GM08714 (cell line): ENCODE results near the gene NUTM1.

ENCODE experiments used
- H3K4me3 ChIP-seq: fragments of 200-500 bp; sonication (Bioruptor generic); 2 replicates; pipeline ENCODE4 v1.5.1; 2014; ENCODE audit warnings: mild to moderate bottlenecking, low read length, inconsistent platforms
- ZNF274 ChIP-seq: IDR thresholded peaks from 2 replicates; pipeline ENCODE4 v1.6.1; 2012; ENCODE audit warnings: mild to moderate bottlenecking, low read depth, low read length

Gene NUTM1, protein sequence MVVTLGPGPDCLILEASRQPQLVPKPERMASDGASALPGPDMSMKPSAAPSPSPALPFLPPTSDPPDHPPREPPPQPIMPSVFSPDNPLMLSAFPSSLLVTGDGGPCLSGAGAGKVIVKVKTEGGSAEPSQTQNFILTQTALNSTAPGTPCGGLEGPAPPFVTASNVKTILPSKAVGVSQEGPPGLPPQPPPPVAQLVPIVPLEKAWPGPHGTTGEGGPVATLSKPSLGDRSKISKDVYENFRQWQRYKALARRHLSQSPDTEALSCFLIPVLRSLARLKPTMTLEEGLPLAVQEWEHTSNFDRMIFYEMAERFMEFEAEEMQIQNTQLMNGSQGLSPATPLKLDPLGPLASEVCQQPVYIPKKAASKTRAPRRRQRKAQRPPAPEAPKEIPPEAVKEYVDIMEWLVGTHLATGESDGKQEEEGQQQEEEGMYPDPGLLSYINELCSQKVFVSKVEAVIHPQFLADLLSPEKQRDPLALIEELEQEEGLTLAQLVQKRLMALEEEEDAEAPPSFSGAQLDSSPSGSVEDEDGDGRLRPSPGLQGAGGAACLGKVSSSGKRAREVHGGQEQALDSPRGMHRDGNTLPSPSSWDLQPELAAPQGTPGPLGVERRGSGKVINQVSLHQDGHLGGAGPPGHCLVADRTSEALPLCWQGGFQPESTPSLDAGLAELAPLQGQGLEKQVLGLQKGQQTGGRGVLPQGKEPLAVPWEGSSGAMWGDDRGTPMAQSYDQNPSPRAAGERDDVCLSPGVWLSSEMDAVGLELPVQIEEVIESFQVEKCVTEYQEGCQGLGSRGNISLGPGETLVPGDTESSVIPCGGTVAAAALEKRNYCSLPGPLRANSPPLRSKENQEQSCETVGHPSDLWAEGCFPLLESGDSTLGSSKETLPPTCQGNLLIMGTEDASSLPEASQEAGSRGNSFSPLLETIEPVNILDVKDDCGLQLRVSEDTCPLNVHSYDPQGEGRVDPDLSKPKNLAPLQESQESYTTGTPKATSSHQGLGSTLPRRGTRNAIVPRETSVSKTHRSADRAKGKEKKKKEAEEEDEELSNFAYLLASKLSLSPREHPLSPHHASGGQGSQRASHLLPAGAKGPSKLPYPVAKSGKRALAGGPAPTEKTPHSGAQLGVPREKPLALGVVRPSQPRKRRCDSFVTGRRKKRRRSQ

DNA sequence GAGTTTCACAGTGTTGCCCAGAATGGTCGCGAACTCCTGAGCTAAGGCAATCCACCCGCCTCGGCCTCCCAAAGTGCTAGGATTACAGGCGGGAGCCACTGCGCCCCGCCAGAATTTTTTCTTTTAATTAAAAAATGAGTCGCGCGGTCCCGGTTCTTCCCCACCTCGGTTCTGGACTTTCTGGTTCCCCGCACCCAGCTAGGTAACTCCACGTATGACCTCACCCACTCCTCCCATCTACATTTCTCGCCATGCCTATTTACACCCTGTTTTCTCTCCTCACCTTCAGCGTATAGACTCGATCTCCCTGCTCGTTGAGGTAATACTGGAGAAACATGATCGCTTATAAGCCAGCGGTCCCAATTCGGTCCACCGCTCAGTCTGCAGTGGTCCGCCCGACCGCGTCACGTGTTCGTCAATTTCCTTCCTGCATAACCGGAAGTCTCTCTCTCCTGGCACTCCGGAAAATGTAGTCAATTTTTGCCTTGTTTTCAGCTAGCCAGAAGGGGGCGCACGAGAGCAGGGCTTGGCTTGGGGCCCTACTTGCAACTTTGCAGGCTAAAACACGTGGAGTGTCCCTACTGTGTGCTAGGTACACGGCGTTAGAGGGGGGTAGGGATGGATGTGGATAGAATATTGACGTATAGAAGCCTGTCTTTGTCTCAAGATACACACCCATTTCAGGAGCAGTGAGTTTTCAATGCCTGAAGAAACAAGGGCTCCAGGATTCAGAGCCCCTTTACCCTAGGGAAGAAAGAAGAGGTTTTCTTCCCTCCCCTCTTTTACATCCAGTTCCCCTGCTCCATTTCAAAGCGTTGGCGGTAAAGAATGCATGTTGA, at the start of gene NUTM1, which contains the start of gene NOP10:
Gene NUTM1, plus strand, starts transcription at position 579 of the 839 bp plus-strand sequence. CDS start 382 bp downstream, outside the sequence.
Gene NOP10, minus strand, starts transcription at position 400 of the 839 bp plus-strand sequence. Its CDS starts 63 bp downstream, at position 337.
- no peak for TF ChIP-seq ZNF274
- peak within 1 kb of the TSS; percentile 85 for H3K4me3 ChIP-seq

DNA sequence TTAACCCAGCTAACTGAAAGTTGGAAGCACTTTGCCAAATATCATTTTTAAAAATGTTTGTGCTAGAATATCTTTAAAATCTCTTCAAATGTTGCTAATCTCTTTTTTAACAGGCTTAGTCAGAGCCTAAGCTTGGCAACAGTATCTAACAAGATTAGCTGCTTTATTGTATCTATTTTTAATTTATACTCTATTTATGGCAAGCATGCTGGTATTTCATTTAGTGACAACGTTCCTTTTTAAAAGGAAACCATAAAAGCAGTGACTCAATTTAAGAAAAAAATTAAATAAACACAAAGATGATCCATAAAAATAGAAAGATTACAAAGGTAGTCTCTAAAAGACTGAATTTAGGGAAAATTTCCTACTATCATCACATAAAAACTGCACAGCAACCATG, 46.1 kb upstream of the NUTM1 start:
- TF ChIP-seq ZNF274: no peak
- H3K4me3 ChIP-seq: no peak overlapping the region

DNA sequence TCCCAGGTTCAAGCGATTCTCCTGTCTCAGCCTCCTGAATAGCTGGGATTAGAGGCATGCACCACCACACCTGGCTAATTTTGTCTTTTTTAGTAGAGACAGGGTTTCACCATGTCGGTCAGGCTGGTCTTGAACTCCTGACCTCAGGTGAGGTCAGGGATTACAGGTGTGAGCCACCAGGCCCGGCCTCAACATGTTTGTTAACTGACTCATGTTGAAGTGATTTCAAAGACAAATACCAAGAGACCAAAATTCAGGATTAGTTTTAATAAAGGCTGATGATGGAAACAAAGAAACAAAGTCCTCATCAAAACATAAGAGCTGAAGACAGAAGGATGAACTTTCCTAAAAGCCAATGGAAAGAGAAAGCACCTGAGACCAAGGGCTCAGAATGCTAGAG, 42.1 kb upstream of the NUTM1 start:
- H3K4me3 ChIP-seq: no peak overlapping the region
- no peak for TF ChIP-seq ZNF274

DNA sequence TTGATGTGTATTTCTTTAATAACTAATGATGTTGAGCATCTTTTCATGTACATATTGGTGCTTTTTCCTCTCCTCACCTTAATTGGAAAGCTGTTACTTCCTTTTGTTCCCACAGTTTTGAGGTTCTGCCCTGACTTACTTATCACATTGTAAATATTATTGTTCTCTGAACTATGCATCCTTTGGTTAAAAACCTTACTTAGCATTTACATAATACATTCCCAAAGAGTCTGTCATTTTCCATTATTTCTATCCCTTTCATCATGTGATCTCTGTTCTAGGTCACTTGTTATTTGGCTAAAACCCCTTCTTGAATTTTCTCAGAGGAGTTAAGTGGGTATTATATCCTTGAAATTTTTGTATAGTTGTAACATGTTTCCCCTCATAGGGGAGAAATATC, 38.5 kb upstream of the NUTM1 start:
- H3K4me3 ChIP-seq: no peak overlapping the region
- TF ChIP-seq ZNF274: no peak

DNA sequence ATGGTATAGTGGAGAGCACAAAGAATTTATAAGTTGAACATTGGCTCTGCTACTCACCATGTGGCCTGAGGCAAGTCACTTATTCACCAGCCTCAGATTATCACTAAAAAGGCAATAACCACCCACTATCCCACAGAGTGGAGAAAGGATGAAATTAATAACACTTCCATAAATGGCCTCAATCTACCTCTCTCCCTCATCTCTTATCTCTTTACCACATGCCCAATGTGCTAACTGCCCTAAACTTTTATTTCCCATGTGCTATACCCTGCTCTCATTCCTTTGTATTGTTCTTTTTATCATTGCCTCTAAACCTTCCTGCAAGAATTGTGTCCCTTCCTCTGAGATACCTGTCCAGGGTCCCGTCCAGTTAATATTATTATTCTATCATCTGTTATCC, 31.6 kb upstream of the NUTM1 start:
- no peak for TF ChIP-seq ZNF274
- H3K4me3 ChIP-seq: no peak overlapping the region

DNA sequence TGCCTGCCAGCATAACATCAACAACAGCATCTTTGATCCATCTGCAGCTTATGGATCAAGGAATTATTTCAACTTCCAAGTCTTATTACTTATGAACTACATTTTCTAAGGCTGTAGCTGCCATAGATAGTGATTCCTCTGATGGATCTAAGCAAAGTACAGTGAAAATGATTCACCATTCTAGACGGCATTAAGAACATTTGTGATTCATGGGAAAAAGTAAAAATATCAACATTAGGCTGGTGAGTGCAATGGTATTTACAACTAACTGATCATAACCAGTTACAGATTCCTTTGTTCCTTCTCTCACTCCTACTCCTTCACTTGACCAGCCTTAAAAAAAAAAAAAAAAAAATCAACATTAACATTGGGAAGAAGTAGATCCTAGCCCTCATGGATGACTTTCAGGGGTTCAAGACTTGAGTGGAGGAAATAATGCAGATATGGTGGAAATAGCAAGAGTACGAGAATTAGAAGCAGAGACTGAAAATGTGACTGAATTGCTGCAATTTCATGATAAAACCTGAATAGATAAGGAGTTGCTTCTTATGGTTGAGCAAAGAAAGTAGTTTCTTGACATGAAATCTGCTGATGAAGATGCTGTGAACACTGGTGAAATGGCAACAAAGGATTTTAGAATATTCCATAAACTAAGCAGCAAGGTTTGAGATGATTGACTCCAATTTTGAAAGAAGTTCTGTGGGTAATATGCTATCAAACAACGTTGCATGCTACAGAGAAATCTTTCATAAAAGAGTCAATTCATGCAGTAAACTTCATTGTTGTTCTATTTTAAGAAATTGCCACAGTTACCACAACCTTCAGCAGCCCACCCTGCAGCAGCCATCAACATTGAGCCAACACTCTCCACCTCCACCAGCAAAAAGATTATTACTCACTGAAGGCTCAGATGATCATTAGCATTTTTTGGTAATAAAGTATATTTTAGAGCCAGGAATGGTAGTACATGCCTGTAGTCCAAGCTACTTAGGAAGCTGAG, 28.3 kb upstream of the NUTM1 start:
- H3K4me3 ChIP-seq: no peak overlapping the region
- no peak for TF ChIP-seq ZNF274

DNA sequence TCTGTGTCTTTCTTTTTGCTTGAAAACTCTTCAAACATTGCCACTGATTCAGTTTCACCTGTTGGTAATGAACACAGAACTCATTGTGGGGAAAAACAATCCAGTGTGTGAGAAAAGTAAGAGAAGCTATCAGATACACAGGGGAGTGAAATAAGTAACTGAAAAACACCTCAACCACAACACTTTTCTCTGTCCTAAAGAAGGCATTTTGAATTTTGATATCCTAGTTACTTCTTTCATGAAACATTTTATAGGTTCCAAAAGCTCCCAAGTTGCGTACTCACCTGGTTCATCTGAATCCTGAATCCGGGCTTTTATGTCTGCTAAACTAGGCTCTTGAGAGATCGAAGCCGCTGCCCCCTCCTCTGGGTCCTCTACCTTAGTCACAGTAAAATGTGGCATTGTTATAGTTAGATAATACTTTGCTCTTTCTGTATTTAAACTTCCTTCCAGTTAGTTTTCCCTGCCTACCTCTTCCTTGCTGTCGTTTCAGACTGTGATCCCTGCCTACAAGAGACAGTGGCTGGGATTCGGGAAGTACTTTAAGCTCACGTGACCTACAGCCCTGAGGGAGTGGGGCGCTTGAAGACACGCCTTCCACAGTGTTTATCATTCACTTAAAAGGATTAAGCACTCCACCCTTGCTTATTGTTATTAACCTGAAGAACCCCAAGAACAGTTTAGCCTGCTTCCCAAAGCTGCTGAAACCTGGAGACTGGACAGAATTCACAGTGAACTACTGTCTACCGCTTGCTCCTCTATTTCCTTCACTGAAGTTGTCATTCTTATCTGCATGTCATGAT, 24.6 kb upstream of the NUTM1 start:
- peak overlapping the region; percentile 99 for H3K4me3 ChIP-seq
- TF ChIP-seq ZNF274: no peak

DNA sequence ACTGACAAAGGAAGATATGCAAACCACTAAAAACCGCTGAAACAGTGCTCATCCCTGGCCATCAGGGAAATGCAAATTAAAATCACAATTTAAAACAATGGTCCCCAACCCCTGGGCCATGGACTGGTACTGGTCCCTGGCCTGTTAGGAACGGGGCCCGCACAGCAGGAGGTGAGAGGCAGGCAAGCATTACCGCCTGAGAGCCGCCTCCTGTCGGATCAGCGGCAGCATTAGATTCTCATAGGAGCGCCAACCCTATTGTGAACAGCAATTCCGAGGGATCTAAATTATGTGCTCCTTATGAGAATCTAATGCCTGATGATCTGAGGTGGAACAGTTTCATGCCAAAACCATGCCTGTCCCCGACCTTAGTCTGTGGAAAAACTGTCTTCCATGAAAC, 19.9 kb upstream of the NUTM1 start:
- no peak for TF ChIP-seq ZNF274

DNA sequence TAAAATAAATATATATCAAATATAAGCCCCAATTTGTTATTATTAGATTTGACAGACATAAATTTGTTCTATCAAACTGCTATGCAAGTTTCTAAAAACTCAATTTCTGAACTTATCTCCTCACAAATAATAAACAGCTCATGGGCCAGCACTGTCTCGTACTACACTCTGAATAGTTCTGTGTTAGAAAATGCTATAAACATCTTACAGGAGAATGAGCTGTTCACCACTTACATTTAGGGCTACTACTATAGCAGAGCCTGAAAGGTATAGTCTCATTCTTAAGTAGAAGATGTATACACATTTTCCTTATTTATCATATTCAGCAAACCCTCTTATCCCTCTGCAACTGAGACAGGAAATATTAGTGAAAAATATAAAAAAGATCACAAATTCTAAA, 18.2 kb upstream of the NUTM1 start:
- TF ChIP-seq ZNF274: no peak
- no peak overlapping the region for H3K4me3 ChIP-seq

More for the DNA sequence above, 19.9 kb upstream of the NUTM1 start:
- H3K4me3 ChIP-seq: no peak overlapping the region

DNA sequence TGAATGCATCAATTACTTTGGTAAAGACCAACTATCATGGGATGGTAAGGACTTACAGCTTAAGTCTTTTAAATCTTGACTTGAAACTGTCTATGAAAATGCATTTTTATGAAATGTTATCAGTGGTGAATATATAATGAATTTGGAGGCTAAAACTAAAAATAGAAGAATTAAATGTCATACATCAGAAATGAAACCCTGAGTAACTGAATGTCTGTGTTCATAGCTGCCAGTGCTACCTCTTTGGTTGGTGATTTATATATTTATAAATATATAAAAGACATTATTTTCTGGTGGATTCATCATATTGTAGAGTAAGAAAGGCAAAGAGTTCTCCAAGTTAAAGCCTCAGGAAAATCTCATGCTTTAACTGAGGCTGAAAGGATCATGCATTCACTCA, 17.7 kb upstream of the NUTM1 start:
- H3K4me3 ChIP-seq: no peak overlapping the region
- TF ChIP-seq ZNF274: no peak

DNA sequence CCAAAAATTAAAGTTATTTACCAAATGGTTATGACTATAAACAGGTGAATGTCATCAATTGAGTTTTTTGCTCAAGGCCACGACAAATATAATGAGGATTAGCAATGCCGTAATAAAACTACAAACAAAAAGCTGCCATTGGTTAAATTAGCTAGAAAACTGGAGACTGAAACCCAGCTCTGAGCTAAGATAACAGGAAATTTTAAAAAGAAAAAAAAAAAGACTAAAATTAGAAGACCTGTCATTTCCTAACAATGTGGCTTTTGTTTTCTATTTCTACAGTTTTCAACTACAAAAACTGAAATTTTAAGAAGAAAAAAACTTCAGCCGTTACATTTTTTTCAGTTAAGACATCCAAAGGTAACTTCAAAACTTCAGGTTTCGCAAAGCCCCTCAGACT, 15.2 kb upstream of the NUTM1 start:
- H3K4me3 ChIP-seq: no peak overlapping the region; the same call in 1 of the 2 replicates
- TF ChIP-seq ZNF274: no peak
